ENCODE results near the gene MAP3K7CL.

The MAP3K7CL gene

DNA sequence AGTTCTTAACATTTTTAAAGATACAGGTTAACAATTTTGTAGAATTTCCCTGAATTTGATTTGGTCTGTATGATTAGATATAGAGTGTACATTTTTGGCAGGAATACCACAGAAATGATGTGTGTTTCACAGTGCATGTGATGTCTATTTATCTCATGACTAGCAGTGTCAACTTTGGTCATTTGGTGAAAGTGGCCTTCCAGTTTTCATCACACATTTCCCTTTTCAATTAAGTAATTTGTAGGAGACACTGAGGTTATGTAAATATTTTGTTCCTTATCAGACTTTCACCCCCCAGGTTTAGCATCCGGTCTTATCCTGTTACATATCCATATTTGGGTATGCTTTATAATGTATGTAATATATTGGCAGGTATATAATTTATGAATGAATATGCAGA lies 41.8 kb downstream of the MAP3K7CL start:
- no peak for DNase-seq

- no peak for DNase-seq
Observed at GRCh38 chr21:29174607-29175013, 44.2 kb downstream of the MAP3K7CL start.

- DNase-seq, result no peak
Observed at GRCh38 chr21:29175408-29176134, 45.1 kb downstream of the MAP3K7CL start.

- DNase-seq, result no peak
Observed at GRCh38 chr21:29176471-29177120, 46.2 kb downstream of the MAP3K7CL start.

DNA sequence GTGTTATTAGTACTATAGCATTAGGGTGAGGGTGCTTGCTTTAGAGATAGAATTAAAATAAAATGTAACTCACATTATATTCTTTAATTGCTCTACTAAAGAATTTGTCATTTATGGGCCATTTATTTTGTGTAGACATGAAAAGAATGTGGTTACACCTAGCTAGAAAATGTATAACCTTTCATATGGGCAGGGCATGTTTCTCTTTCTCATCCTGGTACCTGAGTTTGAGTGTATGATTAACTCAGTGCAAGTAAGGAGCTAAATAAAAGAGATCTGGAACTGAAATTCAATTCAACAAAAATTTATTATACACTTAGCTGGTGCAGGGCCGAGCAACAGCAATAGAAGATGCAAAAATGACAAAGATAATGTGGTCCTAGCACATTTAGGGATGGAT lies 47.4 kb downstream of the MAP3K7CL start:
- DNase-seq, result no peak

DNA sequence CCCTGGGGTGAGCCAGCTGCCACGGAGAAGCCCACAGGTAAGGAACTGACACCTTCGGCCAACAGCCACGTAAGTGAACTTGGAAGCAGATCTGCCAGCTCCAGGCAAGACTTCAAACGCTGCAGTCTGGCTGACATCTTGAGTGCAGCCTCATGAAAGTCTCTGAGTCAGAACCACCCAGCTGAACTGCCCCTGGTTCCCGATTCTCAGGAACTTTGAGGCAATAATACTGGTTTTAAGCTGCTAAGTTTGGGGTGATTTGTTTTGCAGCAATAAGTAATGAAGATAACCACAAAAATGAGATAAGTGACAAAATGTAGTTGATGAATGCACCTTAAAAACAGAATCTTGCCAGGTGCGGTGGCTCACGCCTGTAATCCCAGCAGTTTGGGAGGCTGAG lies 48.5 kb downstream of the MAP3K7CL start:
- DNase-seq, result no peak

DNA sequence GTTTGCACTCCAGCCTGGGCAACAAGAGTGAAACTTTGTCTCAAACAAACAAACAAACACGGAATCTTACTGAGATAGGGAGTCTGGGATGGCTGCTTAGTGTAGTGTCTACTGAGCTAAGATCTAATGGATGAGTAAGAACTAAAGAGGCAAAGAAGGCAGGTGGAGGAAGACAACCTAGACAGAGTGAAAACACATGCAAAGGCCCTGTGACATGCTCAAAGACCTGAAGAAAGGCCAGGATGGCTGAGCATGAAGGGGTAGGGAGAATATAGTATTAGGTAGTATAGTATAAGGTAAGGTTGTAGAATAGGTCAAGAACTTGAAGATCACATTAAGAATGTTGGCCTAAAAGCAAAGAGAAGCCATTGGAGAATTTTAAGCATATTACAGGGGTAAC lies 49.1 kb downstream of the MAP3K7CL start:
- DNase-seq, result no peak

DNA sequence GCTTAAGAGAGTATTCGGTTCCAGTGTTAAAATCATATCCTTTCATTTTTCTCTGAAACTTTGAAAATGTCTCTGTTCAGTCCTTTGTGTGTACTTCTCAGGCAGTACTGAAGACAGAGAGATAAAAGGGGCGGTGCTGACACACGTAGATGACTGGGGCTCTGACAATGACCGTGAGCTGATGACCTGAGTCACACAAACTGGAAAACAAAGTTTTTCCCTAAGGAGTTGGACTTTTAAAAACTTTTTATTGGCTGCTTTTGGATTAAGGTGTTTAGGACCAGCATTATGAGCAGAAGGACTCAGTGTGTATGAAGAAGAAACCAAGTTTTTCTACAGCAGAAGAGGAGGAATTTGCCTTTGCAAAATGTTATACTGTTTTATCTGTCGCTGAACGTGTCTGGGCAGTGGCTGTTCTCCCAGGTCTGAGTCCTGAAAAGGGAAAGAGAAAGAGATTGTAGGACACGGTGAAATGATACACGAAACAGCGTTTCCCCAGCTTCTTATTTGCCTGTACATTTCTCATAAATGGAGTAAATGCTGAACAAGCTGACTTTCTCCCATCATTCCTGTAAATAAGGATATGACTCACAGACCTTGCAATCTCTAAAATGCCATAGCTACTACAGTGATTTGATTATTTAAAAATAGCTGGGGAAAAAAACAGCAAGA lies 51.5 kb downstream of the MAP3K7CL start:
- DNase-seq, result no peak

GRCh38 chr21:29182691-29183092 lies 52.2 kb downstream of the MAP3K7CL start:
- DNase-seq, result no peak

GRCh38 chr21:29184037-29184436 lies 53.6 kb downstream of the MAP3K7CL start:
- peak; percentile 45 for DNase-seq

- no peak for DNase-seq
Observed at GRCh38 chr21:29185172-29185571, 54.7 kb downstream of the MAP3K7CL start.

DNA sequence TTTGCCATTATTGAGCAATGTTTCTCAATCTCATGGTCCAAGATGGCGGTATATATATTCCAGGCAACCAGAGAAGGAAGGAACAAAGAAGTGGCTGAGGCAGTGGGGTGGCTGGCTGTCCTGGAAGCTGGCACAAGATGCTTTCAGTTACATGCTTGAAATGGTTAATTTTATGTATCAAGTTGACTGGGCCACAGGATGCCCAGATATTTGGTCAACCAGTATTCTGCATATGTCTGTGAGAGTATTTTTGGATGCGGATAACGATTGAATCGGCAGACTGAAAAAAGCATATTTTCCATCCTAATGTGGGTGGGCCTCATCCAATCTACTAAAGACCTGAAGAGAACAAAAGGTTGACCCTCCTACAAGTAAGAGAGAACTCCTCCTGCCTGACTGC lies 55.2 kb downstream of the MAP3K7CL start:
- no peak for DNase-seq

GRCh38 chr21:29186246-29186645 lies 55.8 kb downstream of the MAP3K7CL start:
- DNase-seq, result no peak

DNA sequence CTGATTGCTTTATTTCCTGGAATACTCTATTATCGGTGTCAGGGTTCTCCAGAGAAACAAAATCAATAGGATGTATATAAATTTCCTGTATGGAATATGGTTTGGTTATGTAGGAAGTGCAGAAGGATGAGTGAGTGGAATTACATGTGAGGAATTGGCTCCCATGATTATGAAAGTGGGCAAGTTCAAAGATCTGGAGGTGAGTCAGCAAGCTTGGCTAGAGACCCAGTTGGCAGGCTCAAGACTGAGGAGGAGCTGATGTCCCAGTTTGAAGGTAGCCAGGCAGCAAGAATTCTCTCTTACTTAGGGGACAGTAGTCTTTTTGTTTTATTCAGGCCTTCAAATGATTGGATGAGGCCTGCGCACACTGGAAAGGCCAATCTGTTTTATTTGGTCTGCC lies 57.5 kb downstream of the MAP3K7CL start:
- DNase-seq, result no peak

- DNase-seq, result no peak
Observed at GRCh38 chr21:29189353-29189752, 58.9 kb downstream of the MAP3K7CL start.

- DNase-seq, result no peak
Observed at GRCh38 chr21:29190923-29191331, 60.5 kb downstream of the MAP3K7CL start.

DNA sequence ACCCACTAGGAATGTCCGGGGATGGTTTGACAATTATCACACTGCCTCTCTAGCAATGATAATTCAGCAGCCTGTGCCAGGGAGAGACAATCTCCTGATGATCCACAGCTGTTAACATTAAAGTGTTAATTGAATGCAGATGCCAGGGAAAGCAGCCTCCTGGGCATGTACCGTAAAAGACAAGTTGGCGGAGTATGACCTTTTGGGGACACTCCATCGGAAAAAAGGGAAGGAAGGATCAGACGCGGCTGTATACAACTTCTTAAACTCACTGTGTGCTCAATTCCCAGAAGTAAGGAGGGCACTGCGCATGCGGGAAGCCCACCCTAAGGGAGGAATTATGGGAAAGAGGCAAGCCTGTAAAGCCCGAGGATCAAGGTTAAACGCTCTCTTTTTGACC lies 62.6 kb downstream of the MAP3K7CL start:
- DNase-seq, result no peak

GRCh38 chr21:29193901-29194300 lies 63.5 kb downstream of the MAP3K7CL start:
- DNase-seq, result no peak

GRCh38 chr21:29194342-29194741 lies 63.9 kb downstream of the MAP3K7CL start:
- DNase-seq, result no peak

DNA sequence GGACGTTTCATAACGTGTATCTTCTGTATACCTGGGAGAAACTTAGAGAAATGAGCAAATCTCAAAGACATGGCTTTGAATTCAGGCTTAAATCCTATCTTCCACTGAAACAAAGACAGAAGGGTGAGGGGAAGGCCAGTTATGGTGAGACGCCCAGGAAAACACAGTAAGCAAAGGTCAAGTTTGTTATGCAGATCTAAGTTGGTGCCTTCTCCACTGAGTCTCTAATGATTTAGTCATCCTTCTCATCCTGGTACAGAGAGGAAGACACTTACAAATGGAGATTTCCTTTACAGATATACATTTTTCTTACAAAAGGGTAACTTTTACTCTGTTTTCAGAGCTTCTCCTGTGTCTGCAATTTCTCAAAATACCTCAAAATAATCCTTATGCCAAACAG lies 64.4 kb downstream of the MAP3K7CL start:
- DNase-seq, result no peak

- peak; percentile 88 for DNase-seq
Observed at GRCh38 chr21:29195981-29196669, 65.7 kb downstream of the MAP3K7CL start.

DNA sequence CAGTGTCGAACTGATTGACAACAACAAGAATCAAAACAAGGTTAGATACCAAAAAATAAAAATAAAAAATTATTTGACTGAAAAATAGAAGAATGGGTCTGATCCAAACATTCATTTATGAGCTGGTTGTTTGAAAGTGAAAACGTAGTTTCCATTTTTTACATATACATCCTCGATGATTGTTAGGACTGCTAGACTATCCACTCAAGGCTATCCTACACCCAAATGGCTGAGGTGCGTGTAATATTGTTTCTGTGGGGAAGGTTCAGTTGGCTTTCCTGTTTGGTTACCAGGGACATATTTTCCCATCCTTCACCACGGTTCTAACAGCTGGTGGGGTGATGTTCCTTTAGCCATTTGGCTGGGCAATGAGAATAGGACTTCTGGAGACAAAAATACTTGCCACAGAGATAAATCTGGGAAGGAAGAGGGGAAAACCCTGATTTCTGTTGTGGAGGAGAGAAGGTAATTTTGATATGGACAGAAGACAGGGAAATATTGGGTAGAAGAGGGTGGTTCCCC lies 66.3 kb downstream of the MAP3K7CL start:
- DNase-seq, result no peak

- DNase-seq, result no peak
Observed at GRCh38 chr21:29201186-29201585, 70.7 kb downstream of the MAP3K7CL start.
